ENCODE results near the gene SORT1. TPM values are rescaled to one million over a fixed set of nuclear protein-coding genes. Genes with fewer than 3 reads are reported as not detected.

The SORT1 gene
- total RNA-seq, 4 donors from 2014 or later, result 55.8 to 79.2 (median 68.3) TPM

- no peak for TF ChIP-seq CTCF (IDR thresholded peaks at IDR 0.05)
- ATAC-seq (ENCODE audit: low FRiP score) (no peak), DNase-seq (ENCODE audit: low spot score) (no peak)
Measured at GRCh38 chr1:109259674-109260557, 137.8 kb downstream of the SORT1 start.

Other genes starting within 250 kb of the SORT1 start
- gene SARS1, start 184.0 kb downstream of the SORT1 start, total RNA-seq, result 100 to 1,000 TPM; 109 to 151 (median 132) TPM
- gene CELSR2, start 148.4 kb downstream of the SORT1 start, total RNA-seq, result 1 to 10 TPM; 1.6 to 2.6 (median 1.9) TPM
- gene PSRC1, start 114.8 kb downstream of the SORT1 start, total RNA-seq, result 1 to 10 TPM; 1.7 to 8.7 (median 2.1) TPM
- gene MYBPHL, start 90.9 kb downstream of the SORT1 start, total RNA-seq, result not detected
- gene PSMA5, start 28.5 kb upstream of the SORT1 start, total RNA-seq, result 10 to 100 TPM; 21.0 to 36.9 (median 29.7) TPM
- 1 to 10 TPM; 1.7 to 3.7 (median 2.2) TPM for gene SYPL2, start 68.6 kb upstream of the SORT1 start, total RNA-seq
- gene ATXN7L2, start 86.0 kb upstream of the SORT1 start, total RNA-seq, result 1 to 10 TPM; 3.5 to 5.3 (median 4.7) TPM
- 10 to 100 TPM in 1 of 4 donors, 1 to 10 TPM in 3; 6.1 to 12.0 (median 8.4) TPM for gene CYB561D1, start 96.2 kb upstream of the SORT1 start, total RNA-seq
- gene AMIGO1, start 111.8 kb upstream of the SORT1 start, total RNA-seq, result 10 to 100 TPM in 1 of 4 donors, 1 to 10 TPM in 3; 2.4 to 10.6 (median 5.9) TPM
- not detected for gene GPR61, start 142.0 kb upstream of the SORT1 start, total RNA-seq
- gene GNAI3, start 150.7 kb upstream of the SORT1 start, total RNA-seq, result 1 to 10 TPM; 7.4 to 9.8 (median 8.3) TPM
- gene GNAT2, start 221.7 kb upstream of the SORT1 start, total RNA-seq, result not detected
- 10 to 100 TPM; 33.8 to 88.1 (median 68.6) TPM for gene AMPD2, start 221.9 kb upstream of the SORT1 start, total RNA-seq

Data from omental fat pad (tissue), 4 donors.